ENCODE measurements around the gene CDCA4. TPM values are rescaled to one million over a fixed set of nuclear protein-coding genes. Genes with fewer than 3 reads are reported as not detected.

The CDCA4 gene
- total RNA-seq, 1 experiment from 2014 or later: 24.9 TPM

GRCh38 chr14:105046891-105047282 lies 26.0 kb upstream of the CDCA4 start:
- H3K27me3 ChIP-seq (ENCODE audit: insufficient read depth, low read depth): no peaks in the 10 kb centered on the region
- BruUV-seq (replicated peaks): no TSS peak
- no peak for TF ChIP-seq CTCF (conservative IDR thresholded peaks at IDR 0.05)
- no peak for TF ChIP-seq EZH2 (IDR thresholded peaks at IDR 0.05; ENCODE audit: low read depth)
- CTCF ChIA-PET: interaction anchor here (0.7 to 1.1 kb wide), 3 partner anchors 70 to 1479 kb away, joined by 5 to 9 read pairs (median 6); no protein-coding TSS in a partner anchor
- no peaks in the 10 kb centered on the region for H3K36me3 ChIP-seq (ENCODE audit: low read depth)
- POLR2A ChIA-PET (ENCODE audit: unreplicated experiment): no interaction called here
- no peaks in the 10 kb centered on the region for H3K9me2 ChIP-seq (ENCODE audit: insufficient read depth)
- peaks cover 12% of the 10 kb centered on the region for H3K4me1 ChIP-seq (replicated peaks; ENCODE audit: insufficient read depth)
- H3K27ac ChIP-seq: no peak overlapping the region
- intact Hi-C loops (cut with micrococcal nuclease; ENCODE audit: unreplicated experiment): loop anchor here (5.0 kb wide), 1 partner anchor 280 kb away; no protein-coding TSS in a partner anchor
- no peak overlapping the region for H2AFZ ChIP-seq
- no peaks in the 10 kb centered on the region for H3K79me2 ChIP-seq (ENCODE audit: low read depth)
- H3K4me3 ChIP-seq: no peak overlapping the region
- H3K9me3 ChIP-seq (ENCODE audit: insufficient read depth, low read depth): no peaks in the 10 kb centered on the region
- no peaks in the 10 kb centered on the region for H4K20me1 ChIP-seq (ENCODE audit: insufficient read depth)
- no peak overlapping the region for H3K4me2 ChIP-seq
- peaks cover 9% of the 10 kb centered on the region; the same call in 1 of the 2 replicates for H3F3A ChIP-seq (ENCODE audit: insufficient read depth, low read depth)
- no peak for DNase-seq

GRCh38 chr14:105045710-105046326 lies 24.9 kb upstream of the CDCA4 start:
- no peaks in the 10 kb centered on the region for H3K27me3 ChIP-seq (ENCODE audit: insufficient read depth, low read depth)
- ChIA-PET CTCF (interaction anchor here (0.7 to 1.2 kb wide), 3 partner anchors 47 to 416 kb away, joined by 3 to 11 read pairs (median 9); no protein-coding TSS in a partner anchor), POLR2A (ENCODE audit: unreplicated experiment) (interaction anchor here (0.6 kb wide), 1 partner anchor 69 kb away, joined by 3 read pairs; no protein-coding TSS in a partner anchor)
- H3K4me1 ChIP-seq (replicated peaks; ENCODE audit: insufficient read depth): peaks cover 9% of the 10 kb centered on the region
- intact Hi-C loops (cut with micrococcal nuclease; ENCODE audit: unreplicated experiment): loop anchor here (1.0 to 5.0 kb wide), 3 partner anchors 70 to 279 kb away; no protein-coding TSS in a partner anchor
- H3K4me3 ChIP-seq: no peak overlapping the region
- H3K9me3 ChIP-seq (ENCODE audit: insufficient read depth, low read depth): no peaks in the 10 kb centered on the region
- TF ChIP-seq EZH2 (IDR thresholded peaks at IDR 0.05; ENCODE audit: low read depth) (no peak), CTCF (conservative IDR thresholded peaks at IDR 0.05) (peak; percentile 98)
- H3K36me3 ChIP-seq (ENCODE audit: low read depth): no peaks in the 10 kb centered on the region
- H4K20me1 ChIP-seq (ENCODE audit: insufficient read depth): no peaks in the 10 kb centered on the region
- H2AFZ ChIP-seq: no peak overlapping the region
- no peaks in the 10 kb centered on the region for H3K9me2 ChIP-seq (ENCODE audit: insufficient read depth)
- BruUV-seq (replicated peaks): no TSS peak
- peak; percentile 56 to 83 for DNase-seq
- no peaks in the 10 kb centered on the region for H3K79me2 ChIP-seq (ENCODE audit: low read depth)
- H3F3A ChIP-seq (ENCODE audit: insufficient read depth, low read depth): peaks cover 3% of the 10 kb centered on the region; the same call in 1 of the 2 replicates
- no peak overlapping the region for H3K27ac ChIP-seq
- 0 out of 2 replicates have a peak overlapping the region, but pooled peaks have one; percentile 13 for H3K4me2 ChIP-seq

- intact Hi-C loops (cut with micrococcal nuclease; ENCODE audit: unreplicated experiment): loop anchor here (2.0 kb wide), 1 partner anchor 147 kb away; no protein-coding TSS in a partner anchor
- DNase-seq: no peak
- Histone ChIP-seq H3K9me2 (ENCODE audit: insufficient read depth) (no peaks in the 10 kb centered on the region), H4K20me1 (ENCODE audit: insufficient read depth) (no peaks in the 10 kb centered on the region), H2AFZ (no peak overlapping the region), H3K4me1 (replicated peaks; ENCODE audit: insufficient read depth) (no peaks in the 10 kb centered on the region), H3K27me3 (ENCODE audit: insufficient read depth, low read depth) (no peaks in the 10 kb centered on the region), H3K4me2 (no peak overlapping the region), H3K4me3 (no peak overlapping the region), H3K79me2 (ENCODE audit: low read depth) (no peaks in the 10 kb centered on the region), H3K36me3 (ENCODE audit: low read depth) (no peaks in the 10 kb centered on the region), H3F3A (ENCODE audit: insufficient read depth, low read depth) (peaks cover 3% of the 10 kb centered on the region; the same call in 1 of the 2 replicates), H3K27ac (no peak overlapping the region), H3K9me3 (ENCODE audit: insufficient read depth, low read depth) (no peaks in the 10 kb centered on the region)
- TF ChIP-seq EZH2 (IDR thresholded peaks at IDR 0.05; ENCODE audit: low read depth) (no peak), CTCF (conservative IDR thresholded peaks at IDR 0.05) (no peak)
- CTCF ChIA-PET: interaction anchor here (0.6 kb wide), 1 partner anchor 22 kb away, joined by 3 read pairs; no protein-coding TSS in a partner anchor
- BruUV-seq (replicated peaks): no TSS peak
- POLR2A ChIA-PET (ENCODE audit: unreplicated experiment): no interaction called here
Observed at GRCh38 chr14:105043641-105044040, 22.8 kb upstream of the CDCA4 start.
